Measurements from ENCODE around the gene CHI3L2. TPM values are rescaled to one million over a fixed set of nuclear protein-coding genes. Genes with fewer than 3 reads are reported as not detected.

Gene CHI3L2
- polyA plus RNA-seq, 2 of the 4 experiments (the other 2 are of a cell fraction) = 0.23 to 0.43 TPM

- FAIRE-seq (no peak), DNase-seq (ENCODE audit: low read depth in 1 of 2, low spot score in 1 of 2) (no peak), ATAC-seq (peak; percentile 39 to 56; a peak in 3 of 6 replicates)
- peak overlapping the region; percentile 65 to 87; a peak in 5 of 6 replicates for H3K27ac ChIP-seq
- H3K4me2 ChIP-seq = peak overlapping the region; percentile 88
- no peaks in the 10 kb centered on the region for H3K9me3 ChIP-seq
- no peaks in the 10 kb centered on the region for H3K4me1 ChIP-seq
- CTCF ChIA-PET = no interaction called here
- 76% methylated on average over 4 of the region's 41 CpGs for WGBS (ENCODE audit: missing lambda C conversion rate)
- H3K4me3 ChIP-seq = peak overlapping the region; percentile 61
- POLR2A ChIA-PET = no interaction called here
- no peak for TF ChIP-seq KDM5A (IDR thresholded peaks at IDR 0.05)
- no peak for TF ChIP-seq REST (IDR thresholded peaks at IDR 0.05)
These were observed 23.8 kb upstream of the CHI3L2 start for GRCh38 chr1:111203681-111204200.

- CTCF ChIA-PET = no interaction called here
- H3K27ac ChIP-seq = peak overlapping the region; percentile 65 to 87; a peak in 5 of 6 replicates
- FAIRE-seq = no peak
- H3K4me2 ChIP-seq = peak overlapping the region; percentile 88
- peak; percentile 63 to 81; a peak in 5 of 6 replicates for ATAC-seq
- DNase-seq (ENCODE audit: low read depth in 1 of 2, low spot score in 1 of 2) = peak in 1 of 2 experiments; percentile 10
- no peaks in the 10 kb centered on the region for H3K9me3 ChIP-seq
- TF ChIP-seq MAX (IDR thresholded peaks at IDR 0.05) = peak; percentile 63; the same call in 1 of the 2 replicates
- TF ChIP-seq HOXB5 (CRISPR knock-in tag; IDR thresholded peaks at IDR 0.05) = no peak
- peak; percentile 71 for TF ChIP-seq E2F6 (IDR thresholded peaks at IDR 0.05; ENCODE audit: borderline replicate concordance, low read depth)
- POLR2A ChIA-PET = no interaction called here
- no peaks in the 10 kb centered on the region for H3K4me1 ChIP-seq
- 34% methylated on average over 10 of the region's 61 CpGs for WGBS (ENCODE audit: missing lambda C conversion rate)
- H3K4me3 ChIP-seq = peak overlapping the region; percentile 61
These were observed 23.1 kb upstream of the CHI3L2 start for GRCh38 chr1:111204201-111204982.

- ChIA-PET CTCF (no interaction called here), POLR2A (no interaction called here)
These were observed 22.4 kb upstream of the CHI3L2 start for GRCh38 chr1:111204983-111205713.

GRCh38 chr1:111205714-111206050 is 21.8 kb upstream of the CHI3L2 start:
- Histone ChIP-seq H3K4me1 (no peaks in the 10 kb centered on the region), H3K4me3 (no peak overlapping the region), H3K4me2 (no peak overlapping the region), H3K27ac (no peak overlapping the region), H3K9me3 (no peaks in the 10 kb centered on the region)
- CTCF ChIA-PET = no interaction called here
- ATAC-seq = no peak
- POLR2A ChIA-PET = no interaction called here
- no peak for DNase-seq (ENCODE audit: low read depth in 1 of 2, low spot score in 1 of 2)
- no peak for FAIRE-seq
- 64% methylated on average over 2 of the region's 2 CpGs for WGBS (ENCODE audit: missing lambda C conversion rate)
- no peak for TF ChIP-seq HES2 (IDR thresholded peaks at IDR 0.05)
- no peak for TF ChIP-seq POLR2AphosphoS2 (conservative IDR thresholded peaks at IDR 0.05; ENCODE audit: low read length)
- no peak for TF ChIP-seq RCOR1 (IDR thresholded peaks at IDR 0.05; ENCODE audit: low read depth, low read length)
- TF ChIP-seq EHF (CRISPR knock-in tag; IDR thresholded peaks at IDR 0.05) = no peak
- TF ChIP-seq ESRRA (IDR thresholded peaks at IDR 0.05; ENCODE audit: borderline replicate concordance, low read length) = no peak
- no peak for TF ChIP-seq ATOH8 (CRISPR knock-in tag; IDR thresholded peaks at IDR 0.05; ENCODE audit: low read depth)
- TF ChIP-seq KDM1A (IDR thresholded peaks at IDR 0.05; ENCODE audit: low read depth) = no peak
- TF ChIP-seq BCL3 (IDR thresholded peaks at IDR 0.05) = no peak
- TF ChIP-seq MAFK (IDR thresholded peaks at IDR 0.05; ENCODE audit: partially characterized antibody) = no peak
- no peak for TF ChIP-seq HOXB5 (CRISPR knock-in tag; IDR thresholded peaks at IDR 0.05)
- TF ChIP-seq FOXS1 (CRISPR knock-in tag; IDR thresholded peaks at IDR 0.05) = no peak

More at GRCh38 chr1:111204983-111205713, 22.4 kb upstream of the CHI3L2 start:
- Histone ChIP-seq H3K27ac (no peak overlapping the region), H3K4me1 (no peaks in the 10 kb centered on the region), H3K9me3 (no peaks in the 10 kb centered on the region), H3K4me2 (peak overlapping the region; percentile 88), H3K4me3 (peak overlapping the region; percentile 61; the same call in 1 of the 3 replicates)
- no peak for DNase-seq (ENCODE audit: low read depth in 1 of 2, low spot score in 1 of 2)
- no peak for FAIRE-seq
- TF ChIP-seq HOXB5 (CRISPR knock-in tag; IDR thresholded peaks at IDR 0.05) = no peak
- no peak for TF ChIP-seq RFX5 (IDR thresholded peaks at IDR 0.05)
- TF ChIP-seq ATOH8 (CRISPR knock-in tag; IDR thresholded peaks at IDR 0.05; ENCODE audit: low read depth) = no peak
- no peak for TF ChIP-seq FOSB (CRISPR knock-in tag; IDR thresholded peaks at IDR 0.05)
- TF ChIP-seq JUNB (IDR thresholded peaks at IDR 0.05) = no peak
- no peak for TF ChIP-seq SMC3 (IDR thresholded peaks at IDR 0.05)
- TF ChIP-seq CBX2 (IDR thresholded peaks at IDR 0.05; ENCODE audit: borderline replicate concordance, low read depth) = no peak
- WGBS (ENCODE audit: missing lambda C conversion rate) = 82% methylated on average over 9 of the region's 9 CpGs
- no peak for ATAC-seq

Data from A549 (cell line).